HG02610 (cell line): ENCODE data around the gene TPSG1.
"Not testable (repeated sequence)": the region's sequence is repeated elsewhere in the genome, so short reads cannot be mapped to it uniquely, and the experiment has no call there.

Experiments
- ATAC-seq: cut with Tn5 transposase; IDR thresholded peaks from one replicate; pipeline ENCODE4 v1.9.1; 2021; ENCODE audit warnings: mild to moderate bottlenecking, moderate library complexity; ENCODE audit not compliant: unreplicated experiment

Gene TPSG1

DNA sequence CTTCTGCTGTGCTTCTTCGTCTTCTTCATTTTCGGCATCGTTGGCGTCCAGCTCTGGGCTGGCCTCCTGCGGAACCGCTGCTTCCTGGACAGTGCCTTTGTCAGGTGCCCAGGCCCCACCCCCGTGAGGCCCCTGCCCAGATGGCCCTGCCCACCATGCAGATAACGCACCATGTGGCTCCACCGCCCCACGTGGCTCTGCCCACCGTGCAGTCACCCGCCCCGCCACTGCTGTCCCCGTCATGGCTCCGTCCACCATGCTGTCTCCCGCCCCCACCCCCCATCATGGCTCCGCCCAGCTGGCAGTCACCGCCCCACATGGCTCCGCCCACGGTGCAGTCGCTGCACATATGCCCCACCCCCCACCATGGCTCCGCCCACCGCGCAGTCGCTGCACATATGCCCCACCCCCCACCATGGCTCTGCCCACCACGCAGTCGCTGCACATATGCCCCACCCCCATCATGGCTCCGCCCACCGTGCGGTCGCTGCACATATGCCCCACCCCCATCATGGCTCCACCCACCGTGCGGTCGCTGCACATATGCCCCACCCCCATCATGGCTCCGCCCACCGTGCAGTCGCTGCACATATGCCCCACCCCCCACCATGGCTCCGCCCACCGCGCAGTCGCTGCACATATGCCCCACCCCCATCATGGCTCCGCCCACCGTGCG, 26.3 kb downstream of the TPSG1 start:
- not testable (repeated sequence) for ATAC-seq

DNA sequence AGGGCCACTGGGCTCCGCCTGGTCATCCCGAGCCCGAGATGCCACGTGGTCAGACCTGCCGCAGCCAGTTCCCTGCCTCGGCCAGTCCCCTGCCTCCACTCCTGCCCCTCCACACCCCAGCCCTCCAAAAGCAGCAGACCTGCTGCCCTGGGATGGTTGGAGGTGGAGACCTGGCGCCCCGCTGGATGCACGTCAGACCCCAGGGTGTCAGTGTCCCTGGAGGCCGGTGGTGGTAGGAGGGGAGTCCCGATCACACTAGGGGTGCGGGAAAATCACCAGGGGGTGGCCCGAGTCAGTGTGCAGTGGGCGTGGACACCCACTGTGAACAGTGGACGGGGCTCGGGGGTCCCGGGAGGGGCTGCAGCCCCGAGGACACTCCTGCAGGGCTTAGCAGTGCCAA, 26.9 kb downstream of the TPSG1 start:
- no peak for ATAC-seq

- ATAC-seq, result no peak
Observed at GRCh38 chr16:1197237-1197866, 27.7 kb downstream of the TPSG1 start.

GRCh38 chr16:1196494-1196893, 28.6 kb downstream of the TPSG1 start:
- no peak for ATAC-seq

DNA sequence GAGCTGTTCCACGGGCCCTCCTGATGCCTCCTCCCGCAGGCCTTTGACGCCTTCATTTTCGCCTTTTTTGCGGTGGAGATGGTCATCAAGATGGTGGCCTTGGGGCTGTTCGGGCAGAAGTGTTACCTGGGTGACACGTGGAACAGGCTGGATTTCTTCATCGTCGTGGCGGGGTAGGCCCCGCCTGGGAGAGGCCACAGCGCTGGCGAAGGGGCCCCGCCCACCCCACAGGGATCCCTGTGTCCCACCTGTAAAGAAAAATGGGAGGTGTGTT, 29.7 kb downstream of the TPSG1 start:
- no peak for ATAC-seq

- ATAC-seq, result no peak
Observed at GRCh38 chr16:1194665-1195392, 30.2 kb downstream of the TPSG1 start.

GRCh38 chr16:1193825-1194581, 31.1 kb downstream of the TPSG1 start:
- no peak for ATAC-seq

- ATAC-seq, result no peak
Observed at GRCh38 chr16:1193143-1193824, 31.8 kb downstream of the TPSG1 start.

DNA sequence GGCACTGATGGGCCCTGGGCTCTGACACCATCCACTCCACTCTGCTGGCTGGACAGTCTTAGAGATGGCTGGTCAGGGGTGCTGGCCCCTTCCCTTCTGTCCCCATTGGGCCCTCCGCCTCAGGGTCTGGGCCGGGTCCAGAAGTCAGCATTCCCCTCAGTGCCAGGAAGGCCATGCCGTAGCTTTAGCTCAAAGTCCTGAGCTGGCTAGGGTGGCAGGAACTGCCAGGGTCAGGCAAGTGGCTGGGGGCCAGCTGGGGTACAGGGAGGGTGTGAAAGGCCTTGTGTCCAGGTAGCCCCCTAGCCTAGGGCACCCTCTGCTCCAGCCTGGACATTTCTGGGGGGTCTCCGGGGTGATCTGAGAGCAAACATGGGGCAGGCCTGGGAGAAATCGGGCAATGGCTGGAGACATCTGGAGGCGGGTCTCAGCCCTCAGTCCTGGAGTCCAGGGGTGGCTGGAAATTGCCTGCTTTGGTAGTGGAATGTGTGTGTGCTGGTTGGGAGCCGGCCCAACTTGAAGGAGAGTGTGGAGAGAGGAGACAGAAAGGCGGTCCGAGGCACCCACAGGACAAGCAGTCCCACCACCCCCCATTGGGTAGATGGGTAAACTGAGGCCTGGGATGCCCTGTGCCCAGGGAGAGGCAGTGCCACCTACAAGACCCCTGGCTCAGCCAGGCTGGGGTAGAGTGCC, 32.5 kb downstream of the TPSG1 start:
- ATAC-seq, result no peak

DNA sequence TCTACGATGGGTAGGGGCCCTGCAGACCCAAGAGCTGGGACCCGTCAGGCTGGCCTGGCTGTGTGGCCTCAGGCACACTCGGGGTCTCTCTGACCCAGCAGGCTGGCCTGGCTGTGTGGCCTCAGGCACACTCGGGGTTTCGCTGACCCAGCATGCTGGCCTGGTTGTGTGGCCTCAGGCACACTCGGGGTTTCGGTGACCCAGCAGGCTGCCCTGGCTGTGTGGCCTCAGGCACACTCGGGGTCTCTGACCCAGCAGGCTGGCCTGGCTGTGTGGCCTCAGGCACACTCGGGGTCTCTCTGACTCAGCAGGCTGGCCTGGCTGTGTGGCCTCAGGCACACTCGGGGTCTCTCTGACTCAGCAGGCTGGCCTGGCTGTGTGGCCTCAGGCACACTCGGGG, 34.3 kb downstream of the TPSG1 start:
- not testable (repeated sequence) for ATAC-seq

- ATAC-seq, result no peak
Observed at GRCh38 chr16:1189455-1189854, 35.6 kb downstream of the TPSG1 start.

GRCh38 chr16:1188432-1189189, 36.5 kb downstream of the TPSG1 start:
- ATAC-seq, result no peak

DNA sequence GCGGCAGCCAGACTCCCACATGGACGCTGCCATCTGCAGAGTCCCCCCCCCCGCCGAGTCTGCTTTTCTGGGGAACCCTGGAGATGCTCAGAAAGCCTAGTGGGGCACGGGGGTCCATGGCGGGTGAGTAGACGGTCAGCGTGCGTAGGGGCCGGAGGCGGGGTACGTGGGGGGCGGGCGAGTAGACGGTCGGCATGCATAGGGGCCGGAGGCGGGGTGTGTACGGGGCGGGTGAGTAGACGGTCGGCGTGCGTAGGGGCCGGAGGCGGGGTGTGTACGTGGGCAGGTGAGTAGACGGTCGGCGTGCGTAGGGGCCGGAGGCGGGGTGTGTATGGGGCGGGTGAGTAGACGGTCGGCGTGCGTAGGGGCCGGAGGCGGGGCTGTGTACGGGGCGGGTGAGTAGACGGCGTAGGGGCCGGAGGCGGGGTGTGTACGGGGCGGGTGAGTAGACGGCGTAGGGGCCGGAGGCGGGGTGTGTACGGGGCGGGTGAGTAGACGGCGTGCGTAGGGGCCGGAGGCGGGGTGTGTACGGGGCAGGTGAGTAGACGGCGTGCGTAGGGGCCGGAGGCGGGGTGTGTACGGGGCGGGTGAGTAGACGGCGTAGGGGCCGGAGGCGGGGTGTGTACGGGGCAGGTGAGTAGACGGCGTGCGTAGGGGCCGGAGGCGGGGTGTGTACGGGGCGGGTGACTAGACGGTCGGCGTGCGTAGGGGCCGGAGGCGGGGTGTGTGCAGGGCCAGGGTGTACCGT, 39.4 kb downstream of the TPSG1 start:
- ATAC-seq, result not testable (repeated sequence)

DNA sequence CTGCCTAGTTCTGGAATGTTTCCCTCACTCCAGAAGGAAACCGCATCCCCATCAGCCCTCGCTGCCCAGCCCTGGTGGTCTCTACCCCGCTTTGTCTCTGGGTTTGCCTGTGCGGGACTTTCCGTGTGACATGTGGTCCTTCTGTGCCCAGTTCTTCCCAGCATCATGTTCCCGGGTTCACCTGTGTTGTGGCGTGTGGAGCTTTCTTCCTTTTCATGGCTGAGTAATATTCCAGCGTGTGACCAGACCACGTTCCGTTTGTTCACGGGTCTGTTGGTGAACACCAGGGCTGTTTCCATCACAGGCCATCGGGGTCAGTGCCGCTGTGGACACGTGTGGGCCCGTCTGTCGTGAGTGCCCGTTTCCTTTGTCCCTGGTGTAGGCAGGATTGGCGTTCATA, 40.1 kb downstream of the TPSG1 start:
- ATAC-seq, result no peak

DNA sequence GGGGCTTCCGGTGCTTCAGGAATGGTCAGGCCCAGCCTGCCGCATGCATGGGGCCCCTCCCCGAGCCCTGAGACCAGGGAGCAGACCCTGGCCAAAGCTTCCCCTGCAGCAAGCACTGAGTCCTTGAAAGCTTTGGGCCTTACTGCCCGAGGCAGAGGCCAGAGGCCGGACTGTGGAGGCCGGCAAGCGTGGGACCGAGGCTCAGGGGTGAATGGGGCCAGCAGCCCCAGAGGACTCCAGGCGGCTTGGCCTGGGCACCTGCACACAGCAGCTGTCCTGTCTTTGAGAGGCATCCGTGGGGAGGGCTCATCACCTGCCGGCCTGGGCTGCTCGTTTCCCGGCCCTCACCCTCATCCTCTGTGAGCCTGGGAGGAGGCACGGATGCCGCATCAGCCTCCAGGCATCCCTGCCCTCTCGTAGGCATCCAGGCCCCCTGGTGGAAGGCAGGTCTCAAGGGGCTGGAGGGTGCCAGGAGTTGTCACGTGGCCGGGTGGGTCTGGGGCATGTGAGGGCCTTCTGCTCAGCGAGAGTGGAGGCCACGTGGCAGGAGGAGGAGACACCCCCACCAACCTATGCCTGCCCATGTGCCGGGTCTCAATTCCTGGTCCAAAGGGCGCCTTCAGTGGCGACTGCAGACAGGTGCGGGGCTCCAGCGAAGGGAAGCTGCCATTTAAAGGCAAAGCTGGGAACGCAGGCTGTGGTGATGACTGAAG, 40.8 kb downstream of the TPSG1 start:
- ATAC-seq, result no peak

- no peak for ATAC-seq
Observed at GRCh38 chr16:1182950-1183907, 41.8 kb downstream of the TPSG1 start.

DNA sequence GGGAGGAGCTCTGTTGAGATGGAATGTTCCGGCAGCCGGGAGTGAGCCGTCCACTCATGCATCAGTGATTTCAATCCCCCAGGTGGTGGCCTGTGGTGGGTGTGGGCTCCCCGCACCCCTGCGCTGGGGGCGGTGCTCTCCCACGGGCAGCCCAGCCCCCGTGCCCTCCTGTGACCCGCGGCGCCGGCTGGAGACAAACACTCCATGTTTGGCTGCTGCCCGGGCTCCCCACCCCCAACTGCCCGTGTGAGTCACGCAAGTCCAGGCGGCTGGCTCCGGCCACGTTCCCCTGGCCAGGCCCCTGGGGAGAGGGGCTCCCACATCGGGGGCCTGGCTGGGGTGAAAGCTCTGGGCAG, 42.8 kb downstream of the TPSG1 start:
- ATAC-seq, result no peak
